ENCODE data around the gene ZBTB7C. TPM values are rescaled to one million over a fixed set of nuclear protein-coding genes. Genes with fewer than 3 reads are reported as not detected.

Gene ZBTB7C
- total and polyA plus RNA-seq, 9 of the 15 experiments (the other 6 are each of a cell fraction or from before 2014, with no cell fraction given) = not detected

GRCh38 chr18:48219810-48220499, 189.2 kb downstream of the ZBTB7C start (continued):
- TF ChIP-seq UBTF (IDR thresholded peaks at IDR 0.05; ENCODE audit: borderline replicate concordance in 1 of 2, low read depth in 2 of 2, low read length in 2 of 2) (no peak), MCM2 (IDR thresholded peaks at IDR 0.05; ENCODE audit: low read depth) (no peak)

GRCh38 chr18:48219037-48219809, 190.0 kb downstream of the ZBTB7C start:
- Histone ChIP-seq H3K9me3 (replicated peaks; ENCODE audit: control insufficient read depth, insufficient read depth, low read depth, low read length) (no peaks in the 10 kb centered on the region), H3K4me3 (no peak overlapping the region), H3K4me1 (replicated peaks in 1 of 2; ENCODE audit: control insufficient read depth in 2 of 2, insufficient read depth in 2 of 2, low read length in 2 of 2) (no peaks in the 10 kb centered on the region), H3K36me3 (ENCODE audit: control insufficient read depth, insufficient read depth, low read length) (no peaks in the 10 kb centered on the region), H3K27ac (ENCODE audit: extremely low read depth, low read depth, low read length) (no peak overlapping the region), H3K4me2 (ENCODE audit: insufficient read depth, low read length) (no peak overlapping the region), H2AFZ (ENCODE audit: low read depth, low read length) (no peak overlapping the region), H3K79me2 (ENCODE audit: control insufficient read depth, insufficient read depth, low read length) (no peaks in the 10 kb centered on the region), H3K27me3 (ENCODE audit: control insufficient read depth in 2 of 2, insufficient read depth in 2 of 2, low read length in 2 of 2) (no peaks in the 10 kb centered on the region; a peak in 1 of 5 replicates), H3K9me1 (ENCODE audit: control insufficient read depth, insufficient read depth, low read length) (no peaks in the 10 kb centered on the region), H4K20me1 (replicated peaks; ENCODE audit: control insufficient read depth, insufficient read depth, low read length) (no peaks in the 10 kb centered on the region), H3K9ac (ENCODE audit: insufficient read depth in 1 of 2, low read depth in 2 of 2, low read length in 2 of 2) (no peak overlapping the region)
- ATAC-seq (no peak), DNase-seq (ENCODE audit: extremely low read depth in 1 of 4, low spot score in 3 of 4) (no peak), FAIRE-seq (no peak)
- POLR2A ChIA-PET = no interaction called here
- CTCF ChIA-PET (ENCODE audit: low intra/inter-chr PET ratio) = no interaction called here
- BruUV-seq (replicated peaks) = no TSS peak
- intact Hi-C loops (cut with micrococcal nuclease) (no loop called here), in situ Hi-C loops (cut with MboI) (no loop called here)
- 0% methylated on average over 5 of the region's 6 CpGs for WGBS (ENCODE audit: insufficient coverage, low coverage, missing lambda C conversion rate)
- TF ChIP-seq ARNT (IDR thresholded peaks at IDR 0.05) (no peak), ZNF589 (CRISPR knock-in tag; IDR thresholded peaks at IDR 0.05; ENCODE audit: low read depth) (no peak), ZNF76 (CRISPR knock-in tag; IDR thresholded peaks at IDR 0.05; ENCODE audit: borderline replicate concordance) (no peak), CTBP1 (IDR thresholded peaks at IDR 0.05; ENCODE audit: borderline replicate concordance) (no peak), PHF8 (IDR thresholded peaks at IDR 0.05; ENCODE audit: borderline replicate concordance, low read length) (no peak), ZBTB5 (IDR thresholded peaks at IDR 0.05) (no peak), BRCA1 (IDR thresholded peaks at IDR 0.05) (no peak), BRCA1 (CRISPR knock-in tag; IDR thresholded peaks at IDR 0.05) (no peak), ZNF655 (CRISPR knock-in tag; IDR thresholded peaks at IDR 0.05) (no peak), EP300 (IDR thresholded peaks at IDR 0.05; ENCODE audit: low read length) (no peak), SMARCA5 (IDR thresholded peaks at IDR 0.05) (no peak), COPS2 (conservative IDR thresholded peaks at IDR 0.05) (no peak), SLC30A9 (CRISPR knock-in tag; IDR thresholded peaks at IDR 0.05) (no peak), XRCC5 (IDR thresholded peaks at IDR 0.05; ENCODE audit: low read depth, low read length) (no peak)

Measured in K562 (cell line).